ENCODE measurements around the gene DNAH11.

The DNAH11 gene

DNA sequence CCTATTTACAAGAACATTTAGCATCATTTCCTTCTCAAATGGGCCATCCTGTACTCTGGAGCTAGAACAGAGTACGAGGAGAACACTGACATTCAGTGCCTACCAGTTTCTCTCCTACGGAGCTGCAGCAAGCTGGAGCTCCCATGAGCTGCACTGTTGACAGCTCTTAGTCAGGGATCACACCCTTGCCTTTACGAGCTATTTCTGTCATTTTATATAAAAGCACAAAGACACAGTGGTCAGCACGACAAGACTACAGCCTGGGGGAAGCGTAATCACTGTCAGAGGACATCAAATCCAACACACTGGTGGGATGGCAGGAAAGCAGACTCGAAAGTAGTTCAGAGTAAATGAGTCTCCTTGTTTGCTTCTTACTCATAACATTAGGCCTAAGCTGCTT is 400.1 kb downstream of the DNAH11 start:
- no peak for DNase-seq (ENCODE audit: extremely low read depth, low read depth)
- TF ChIP-seq, protein P1, sequence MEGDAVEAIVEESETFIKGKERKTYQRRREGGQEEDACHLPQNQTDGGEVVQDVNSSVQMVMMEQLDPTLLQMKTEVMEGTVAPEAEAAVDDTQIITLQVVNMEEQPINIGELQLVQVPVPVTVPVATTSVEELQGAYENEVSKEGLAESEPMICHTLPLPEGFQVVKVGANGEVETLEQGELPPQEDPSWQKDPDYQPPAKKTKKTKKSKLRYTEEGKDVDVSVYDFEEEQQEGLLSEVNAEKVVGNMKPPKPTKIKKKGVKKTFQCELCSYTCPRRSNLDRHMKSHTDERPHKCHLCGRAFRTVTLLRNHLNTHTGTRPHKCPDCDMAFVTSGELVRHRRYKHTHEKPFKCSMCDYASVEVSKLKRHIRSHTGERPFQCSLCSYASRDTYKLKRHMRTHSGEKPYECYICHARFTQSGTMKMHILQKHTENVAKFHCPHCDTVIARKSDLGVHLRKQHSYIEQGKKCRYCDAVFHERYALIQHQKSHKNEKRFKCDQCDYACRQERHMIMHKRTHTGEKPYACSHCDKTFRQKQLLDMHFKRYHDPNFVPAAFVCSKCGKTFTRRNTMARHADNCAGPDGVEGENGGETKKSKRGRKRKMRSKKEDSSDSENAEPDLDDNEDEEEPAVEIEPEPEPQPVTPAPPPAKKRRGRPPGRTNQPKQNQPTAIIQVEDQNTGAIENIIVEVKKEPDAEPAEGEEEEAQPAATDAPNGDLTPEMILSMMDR (IDR thresholded peaks at IDR 0.05; ENCODE audit: low read depth, low read length), result no peak

DNA sequence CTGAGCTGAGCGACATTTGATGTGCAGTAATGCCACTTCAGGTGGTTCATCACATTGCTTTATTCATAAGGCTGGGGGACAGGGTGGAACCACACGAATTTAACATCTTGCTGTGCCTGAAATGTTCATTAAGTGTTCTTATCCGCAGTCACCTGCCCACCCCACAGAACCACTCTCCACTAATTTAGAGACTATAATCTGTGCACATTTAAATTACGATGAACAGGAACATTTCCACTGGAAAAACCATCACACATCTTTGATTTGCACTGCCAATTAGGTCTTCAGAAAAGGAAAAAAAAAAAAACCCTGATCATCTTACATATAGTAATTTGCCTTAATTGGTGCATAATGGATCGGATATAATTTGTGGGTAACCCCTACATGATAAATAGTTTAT is 400.6 kb downstream of the DNAH11 start:
- TF ChIP-seq, protein P1 (IDR thresholded peaks at IDR 0.05; ENCODE audit: low read depth, low read length), result no peak
- no peak for DNase-seq (ENCODE audit: extremely low read depth, low read depth)

DNA sequence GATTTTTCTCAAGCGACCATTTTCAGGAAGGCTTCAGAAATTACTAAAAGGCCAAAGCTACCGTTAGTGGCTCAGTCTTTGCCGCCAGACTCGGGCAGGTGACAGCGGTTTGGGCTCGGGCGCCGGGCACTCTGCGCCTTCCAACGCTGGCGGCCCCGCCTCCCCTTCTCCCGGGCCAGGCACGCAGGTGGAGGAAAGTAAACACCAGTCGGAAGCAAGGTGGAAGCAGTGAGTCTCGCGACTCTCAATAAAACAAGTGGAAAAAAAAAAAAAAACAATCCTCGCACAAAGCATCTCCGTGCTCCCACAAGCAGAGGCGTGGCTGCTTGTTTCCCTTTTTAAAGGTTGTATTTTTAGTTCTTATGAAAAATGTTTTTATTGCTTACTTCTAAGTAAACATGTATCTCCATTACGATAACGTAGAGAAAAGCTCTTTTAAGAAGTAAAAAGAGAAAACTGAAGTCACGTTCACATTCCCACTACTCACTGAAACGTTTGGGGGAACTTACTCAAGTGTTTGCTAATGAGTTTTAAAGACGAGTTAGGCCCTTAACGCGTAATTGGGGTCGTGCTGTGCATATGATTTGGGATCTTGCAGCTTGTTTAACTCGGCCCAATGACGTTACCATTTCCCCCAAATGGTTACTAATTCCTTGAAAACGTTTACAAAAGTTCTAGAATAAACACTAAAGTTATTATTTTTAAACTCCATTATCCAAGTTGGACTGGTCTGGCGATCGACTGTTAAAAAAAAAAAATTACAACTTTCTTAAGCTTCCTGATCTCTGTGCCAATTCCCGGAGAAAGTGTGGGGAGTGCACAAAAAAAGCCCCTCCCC is 402.0 kb downstream of the DNAH11 start:
- no peak for DNase-seq (ENCODE audit: extremely low read depth, low read depth)
- TF ChIP-seq, protein P1 (IDR thresholded peaks at IDR 0.05; ENCODE audit: low read depth, low read length), result no peak

DNA sequence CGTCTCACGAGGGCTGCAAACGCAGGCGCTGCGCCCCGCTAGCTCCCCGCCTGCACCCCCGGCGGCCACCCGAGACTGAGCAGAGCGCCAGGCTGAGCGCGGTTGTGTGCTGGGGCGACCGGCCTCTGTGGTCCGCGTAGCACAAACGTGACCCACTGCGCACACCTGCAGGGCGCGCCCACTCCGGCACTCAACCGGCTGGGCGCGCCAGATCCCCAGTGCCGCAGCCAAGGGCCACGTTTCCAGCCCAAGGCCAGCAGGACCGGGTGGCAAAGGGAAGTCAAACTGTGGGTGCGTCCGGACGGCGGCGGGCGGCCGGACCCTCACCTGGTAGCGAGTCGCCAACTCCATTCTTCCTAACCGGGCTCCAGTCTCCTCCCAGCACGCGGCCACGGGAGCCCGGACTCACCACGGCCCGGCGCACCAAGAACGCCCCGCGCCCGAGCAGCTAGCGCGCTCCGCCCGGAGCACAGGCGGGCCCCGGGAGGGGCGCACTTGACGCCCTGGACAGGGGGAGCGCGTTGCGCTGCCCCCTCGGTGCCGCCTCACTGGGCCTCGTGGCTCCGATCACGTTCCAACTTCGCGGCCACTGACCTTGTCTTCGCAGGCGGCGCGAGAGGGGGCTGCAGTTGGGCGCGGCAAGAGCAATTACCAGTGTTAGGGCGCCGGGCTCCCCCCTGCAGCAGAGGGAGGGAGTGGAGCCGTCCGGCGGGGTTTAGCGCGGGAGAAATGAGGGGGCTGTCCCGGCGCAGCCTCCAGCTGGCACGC is 402.8 kb downstream of the DNAH11 start, which contains the start of gene CDCA7L:
Gene CDCA7L, minus strand, starts transcription at position 446 of the 768 bp plus-strand sequence. Its CDS starts 95 bp downstream, at position 351.
- TF ChIP-seq, protein P1 (IDR thresholded peaks at IDR 0.05; ENCODE audit: low read depth, low read length), result no peak
- DNase-seq (ENCODE audit: extremely low read depth, low read depth), result peak; percentile 19

DNA sequence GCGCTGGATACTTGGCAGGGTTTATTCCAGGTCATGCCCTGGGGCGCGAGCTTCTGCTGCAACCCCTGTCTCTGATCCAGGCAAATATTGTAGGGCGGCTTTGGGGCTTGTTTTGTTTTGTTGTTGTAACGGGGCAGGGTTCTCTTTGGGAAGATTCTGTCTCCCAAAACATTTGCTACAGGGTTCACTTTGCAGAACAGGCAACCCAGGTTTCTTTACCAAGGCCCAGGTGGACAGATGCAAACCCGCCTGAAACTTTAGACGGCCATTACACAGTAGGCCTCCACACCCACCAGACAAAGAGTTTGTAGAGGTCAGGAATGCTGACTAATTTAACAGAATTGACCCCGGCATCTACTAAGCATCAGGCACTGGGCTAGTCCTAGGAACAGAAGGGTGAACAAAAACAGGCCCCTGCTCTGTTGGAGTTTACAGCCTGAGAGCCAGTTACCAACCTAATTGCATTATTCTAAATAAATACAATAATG is 403.4 kb downstream of the DNAH11 start:
- TF ChIP-seq, protein P1 (IDR thresholded peaks at IDR 0.05; ENCODE audit: low read depth, low read length), result no peak
- DNase-seq (ENCODE audit: extremely low read depth, low read depth), result no peak

DNA sequence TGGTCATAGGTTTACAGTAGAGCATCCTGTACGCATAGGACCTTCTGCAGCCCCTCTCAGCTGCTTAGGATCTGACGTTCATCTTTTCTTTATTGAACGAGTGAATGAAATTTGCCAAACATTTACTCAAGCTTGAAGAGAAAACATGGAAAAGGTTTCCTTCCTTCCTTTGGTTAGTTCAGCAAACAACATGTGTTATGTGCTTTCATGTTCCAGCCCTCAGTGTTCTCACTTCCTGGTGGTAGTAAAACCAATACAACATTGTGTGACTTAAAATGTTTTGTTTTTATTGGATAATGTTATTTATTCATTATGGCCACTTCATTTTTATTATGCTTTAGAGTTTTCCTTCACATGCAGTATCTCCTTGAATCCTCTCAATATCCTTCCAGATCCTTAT is 404.2 kb downstream of the DNAH11 start:
- no peak for DNase-seq (ENCODE audit: extremely low read depth, low read depth)
- TF ChIP-seq, protein P1 (IDR thresholded peaks at IDR 0.05; ENCODE audit: low read depth, low read length), result no peak

DNA sequence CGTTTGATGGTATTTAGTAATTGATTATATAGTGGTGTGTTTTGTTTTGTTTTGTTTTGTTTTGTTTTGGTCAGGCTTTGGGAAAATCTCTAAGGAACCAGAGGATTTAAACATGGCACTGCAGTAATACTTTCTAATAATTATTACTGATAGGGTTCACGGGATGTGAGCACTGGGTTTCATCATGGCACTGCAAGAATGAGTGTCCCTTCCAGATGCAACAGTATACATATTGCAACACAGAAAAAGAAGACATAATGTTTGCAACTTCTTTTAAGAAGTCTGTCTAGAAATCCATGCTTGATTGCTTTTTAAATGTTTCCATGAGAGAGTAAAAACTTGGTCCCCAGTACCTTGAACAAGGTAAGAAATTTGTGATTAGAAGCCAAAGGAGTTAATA is 405.1 kb downstream of the DNAH11 start:
- no peak for DNase-seq (ENCODE audit: extremely low read depth, low read depth)
- TF ChIP-seq, protein P1 (IDR thresholded peaks at IDR 0.05; ENCODE audit: low read depth, low read length), result no peak
